Measurements from ENCODE around the gene ZNF385B.

ZNF385B gene

GRCh38 chr2:179553382-179553781, 308.0 kb downstream of the ZNF385B start:
- Histone ChIP-seq H3K4me1 (ENCODE audit: control insufficient read depth, insufficient read depth, low read length, unreplicated experiment) (no peaks in the 10 kb centered on the region), H3K27ac (ENCODE audit: low read depth, low read length) (no peak overlapping the region), H3K79me2 (ENCODE audit: control insufficient read depth, insufficient read depth, low read length, unreplicated experiment) (no peaks in the 10 kb centered on the region), H2AFZ (ENCODE audit: low read length, unreplicated experiment) (no peak overlapping the region), H3K27me3 (ENCODE audit: insufficient read depth, low read length) (no peaks in the 10 kb centered on the region), H3K36me3 (ENCODE audit: insufficient read depth, low read length) (no peaks in the 10 kb centered on the region), H3K4me3 (ENCODE audit: low read depth, low read length) (no peak overlapping the region)

GRCh38 chr2:179551539-179552045, 309.8 kb downstream of the ZNF385B start:
- H3K27me3 ChIP-seq (ENCODE audit: insufficient read depth, low read length) = no peaks in the 10 kb centered on the region
- H3K4me1 ChIP-seq (ENCODE audit: control insufficient read depth, insufficient read depth, low read length, unreplicated experiment) = no peaks in the 10 kb centered on the region
- H3K36me3 ChIP-seq (ENCODE audit: insufficient read depth, low read length) = no peaks in the 10 kb centered on the region
- H3K27ac ChIP-seq (ENCODE audit: low read depth, low read length) = no peak overlapping the region
- H3K79me2 ChIP-seq (ENCODE audit: control insufficient read depth, insufficient read depth, low read length, unreplicated experiment) = no peaks in the 10 kb centered on the region
- no peak overlapping the region for H3K4me3 ChIP-seq (ENCODE audit: low read depth, low read length)
- H2AFZ ChIP-seq (ENCODE audit: low read length, unreplicated experiment) = no peak overlapping the region

DNA sequence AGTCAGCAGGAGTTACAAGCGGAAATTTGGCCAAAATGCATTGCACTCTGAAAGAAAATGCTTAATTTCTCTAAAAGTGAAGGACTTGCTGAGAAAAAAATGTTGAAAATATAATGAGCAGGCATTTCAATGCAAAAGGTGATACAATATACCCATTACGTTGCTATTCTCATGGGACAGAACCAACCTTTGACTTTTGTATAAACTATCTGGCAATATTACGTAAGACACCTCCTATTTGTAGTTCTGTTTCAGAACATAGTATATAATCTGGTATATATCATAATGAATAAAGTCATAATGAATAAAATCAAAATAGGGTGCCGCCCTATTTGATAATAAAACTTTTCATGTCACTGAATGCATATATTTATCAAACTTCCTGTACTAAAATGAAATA, 310.6 kb downstream of the ZNF385B start:
- Histone ChIP-seq H3K27me3 (ENCODE audit: insufficient read depth, low read length) (no peaks in the 10 kb centered on the region), H3K27ac (ENCODE audit: low read depth, low read length) (no peak overlapping the region), H2AFZ (ENCODE audit: low read length, unreplicated experiment) (no peak overlapping the region), H3K79me2 (ENCODE audit: control insufficient read depth, insufficient read depth, low read length, unreplicated experiment) (no peaks in the 10 kb centered on the region), H3K36me3 (ENCODE audit: insufficient read depth, low read length) (no peaks in the 10 kb centered on the region), H3K4me3 (ENCODE audit: low read depth, low read length) (no peak overlapping the region), H3K4me1 (ENCODE audit: control insufficient read depth, insufficient read depth, low read length, unreplicated experiment) (no peaks in the 10 kb centered on the region)

GRCh38 chr2:179550214-179550613, 311.2 kb downstream of the ZNF385B start:
- no peak overlapping the region for H3K27ac ChIP-seq (ENCODE audit: low read depth, low read length)

GRCh38 chr2:179546656-179547055, 314.8 kb downstream of the ZNF385B start:
- no peaks in the 10 kb centered on the region for H3K27me3 ChIP-seq (ENCODE audit: insufficient read depth, low read length)
- no peaks in the 10 kb centered on the region for H3K79me2 ChIP-seq (ENCODE audit: control insufficient read depth, insufficient read depth, low read length, unreplicated experiment)
- no peak overlapping the region for H3K4me3 ChIP-seq (ENCODE audit: low read depth, low read length)
- H3K4me1 ChIP-seq (ENCODE audit: control insufficient read depth, insufficient read depth, low read length, unreplicated experiment) = peaks cover 5% of the 10 kb centered on the region
- no peak overlapping the region for H3K27ac ChIP-seq (ENCODE audit: low read depth, low read length)
- no peak overlapping the region for H2AFZ ChIP-seq (ENCODE audit: low read length, unreplicated experiment)
- no peaks in the 10 kb centered on the region for H3K36me3 ChIP-seq (ENCODE audit: insufficient read depth, low read length)

More at GRCh38 chr2:179550214-179550613, 311.2 kb downstream of the ZNF385B start:
- H3K27me3 ChIP-seq (ENCODE audit: insufficient read depth, low read length) = no peaks in the 10 kb centered on the region
- H2AFZ ChIP-seq (ENCODE audit: low read length, unreplicated experiment) = no peak overlapping the region
- H3K36me3 ChIP-seq (ENCODE audit: insufficient read depth, low read length) = no peaks in the 10 kb centered on the region
- no peaks in the 10 kb centered on the region for H3K79me2 ChIP-seq (ENCODE audit: control insufficient read depth, insufficient read depth, low read length, unreplicated experiment)
- no peaks in the 10 kb centered on the region for H3K4me1 ChIP-seq (ENCODE audit: control insufficient read depth, insufficient read depth, low read length, unreplicated experiment)
- no peak overlapping the region for H3K4me3 ChIP-seq (ENCODE audit: low read depth, low read length)

DNA sequence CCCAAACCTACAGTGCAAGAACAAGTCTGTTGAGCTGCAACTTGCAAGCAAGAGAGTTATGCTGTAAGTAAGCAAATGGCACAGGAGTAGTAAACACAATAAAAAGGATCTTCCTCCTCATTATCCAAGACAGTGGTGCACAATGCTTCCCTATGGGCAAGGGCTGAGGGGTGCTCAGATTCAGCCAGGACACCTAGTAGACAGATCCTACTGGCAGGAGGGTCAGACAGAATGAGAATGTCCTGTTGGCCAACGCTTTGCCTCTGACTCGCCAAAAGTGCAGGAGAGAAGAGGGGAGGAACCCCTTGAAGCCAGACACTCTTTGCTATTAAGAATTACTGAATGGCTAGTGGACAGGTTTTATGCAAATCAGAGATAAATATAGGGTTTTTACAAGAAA, 316.4 kb downstream of the ZNF385B start:
- peaks cover 5% of the 10 kb centered on the region for H3K4me1 ChIP-seq (ENCODE audit: control insufficient read depth, insufficient read depth, low read length, unreplicated experiment)
- H3K36me3 ChIP-seq (ENCODE audit: insufficient read depth, low read length) = no peaks in the 10 kb centered on the region
- H3K4me3 ChIP-seq (ENCODE audit: low read depth, low read length) = no peak overlapping the region
- no peak overlapping the region for H3K27ac ChIP-seq (ENCODE audit: low read depth, low read length)
- no peaks in the 10 kb centered on the region for H3K79me2 ChIP-seq (ENCODE audit: control insufficient read depth, insufficient read depth, low read length, unreplicated experiment)
- H2AFZ ChIP-seq (ENCODE audit: low read length, unreplicated experiment) = no peak overlapping the region
- no peaks in the 10 kb centered on the region for H3K27me3 ChIP-seq (ENCODE audit: insufficient read depth, low read length)

- Histone ChIP-seq H2AFZ (ENCODE audit: low read length, unreplicated experiment) (no peak overlapping the region), H3K4me1 (ENCODE audit: control insufficient read depth, insufficient read depth, low read length, unreplicated experiment) (peaks cover 8% of the 10 kb centered on the region), H3K79me2 (ENCODE audit: control insufficient read depth, insufficient read depth, low read length, unreplicated experiment) (no peaks in the 10 kb centered on the region), H3K4me3 (ENCODE audit: low read depth, low read length) (no peak overlapping the region), H3K36me3 (ENCODE audit: insufficient read depth, low read length) (no peaks in the 10 kb centered on the region), H3K27ac (ENCODE audit: low read depth, low read length) (no peak overlapping the region), H3K27me3 (ENCODE audit: insufficient read depth, low read length) (no peaks in the 10 kb centered on the region)
Observed at GRCh38 chr2:179543361-179543901, 318.0 kb downstream of the ZNF385B start.

GRCh38 chr2:179541586-179541985, 319.8 kb downstream of the ZNF385B start:
- H3K36me3 ChIP-seq (ENCODE audit: insufficient read depth, low read length) = no peaks in the 10 kb centered on the region
- H3K27me3 ChIP-seq (ENCODE audit: insufficient read depth, low read length) = no peaks in the 10 kb centered on the region
- no peak overlapping the region for H2AFZ ChIP-seq (ENCODE audit: low read length, unreplicated experiment)

DNA sequence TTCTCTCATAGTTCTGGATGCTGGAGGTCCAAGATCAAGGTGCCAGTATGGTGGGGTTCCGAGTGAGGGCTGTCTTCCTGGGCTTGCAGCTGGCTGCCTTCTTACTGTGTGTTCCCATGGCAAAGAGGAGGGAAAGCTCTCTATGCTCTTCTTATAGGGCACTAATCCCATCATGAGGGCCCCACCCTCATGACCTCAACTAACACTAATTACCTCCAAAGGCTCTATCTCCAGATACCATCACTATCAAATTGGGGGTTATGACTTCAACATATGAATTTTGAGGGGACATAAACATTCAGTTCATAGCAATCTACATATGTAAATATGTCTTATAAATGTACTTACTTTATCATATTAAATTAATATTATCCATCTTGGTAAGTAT, 322.3 kb downstream of the ZNF385B start:
- Histone ChIP-seq H3K27ac (ENCODE audit: low read depth, low read length) (no peak overlapping the region), H3K79me2 (ENCODE audit: control insufficient read depth, insufficient read depth, low read length, unreplicated experiment) (no peaks in the 10 kb centered on the region), H3K36me3 (ENCODE audit: insufficient read depth, low read length) (no peaks in the 10 kb centered on the region), H2AFZ (ENCODE audit: low read length, unreplicated experiment) (no peak overlapping the region), H3K4me1 (ENCODE audit: control insufficient read depth, insufficient read depth, low read length, unreplicated experiment) (peaks cover 28% of the 10 kb centered on the region), H3K4me3 (ENCODE audit: low read depth, low read length) (no peak overlapping the region), H3K27me3 (ENCODE audit: insufficient read depth, low read length) (no peaks in the 10 kb centered on the region)

More at GRCh38 chr2:179541586-179541985, 319.8 kb downstream of the ZNF385B start:
- peaks cover 13% of the 10 kb centered on the region for H3K4me1 ChIP-seq (ENCODE audit: control insufficient read depth, insufficient read depth, low read length, unreplicated experiment)
- no peak overlapping the region for H3K4me3 ChIP-seq (ENCODE audit: low read depth, low read length)
- H3K27ac ChIP-seq (ENCODE audit: low read depth, low read length) = no peak overlapping the region
- H3K79me2 ChIP-seq (ENCODE audit: control insufficient read depth, insufficient read depth, low read length, unreplicated experiment) = no peaks in the 10 kb centered on the region

GRCh38 chr2:179538406-179539123, 322.8 kb downstream of the ZNF385B start:
- Histone ChIP-seq H3K36me3 (ENCODE audit: insufficient read depth, low read length) (no peaks in the 10 kb centered on the region), H3K4me1 (ENCODE audit: control insufficient read depth, insufficient read depth, low read length, unreplicated experiment) (peaks cover 27% of the 10 kb centered on the region), H3K27me3 (ENCODE audit: insufficient read depth, low read length) (no peaks in the 10 kb centered on the region), H2AFZ (ENCODE audit: low read length, unreplicated experiment) (no peak overlapping the region), H3K27ac (ENCODE audit: low read depth, low read length) (no peak overlapping the region), H3K79me2 (ENCODE audit: control insufficient read depth, insufficient read depth, low read length, unreplicated experiment) (no peaks in the 10 kb centered on the region), H3K4me3 (ENCODE audit: low read depth, low read length) (no peak overlapping the region)

DNA sequence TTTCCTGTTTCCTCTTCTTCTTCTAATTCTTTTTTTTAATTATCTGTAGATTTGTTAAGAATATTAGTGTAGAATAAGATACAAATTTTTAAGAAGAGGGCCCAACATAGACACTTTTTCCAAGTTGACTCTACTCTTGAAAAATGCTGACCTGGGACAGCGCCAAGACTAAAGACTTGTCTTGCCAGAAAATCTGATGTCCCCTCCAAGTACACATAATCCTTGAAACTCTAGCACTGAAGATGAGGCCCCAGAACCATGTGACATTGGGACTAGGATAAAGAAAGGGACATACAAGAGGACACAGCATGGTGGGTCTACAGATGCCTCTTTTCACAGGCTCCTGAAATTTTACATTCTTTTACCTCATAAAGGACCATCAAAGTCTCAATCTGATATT, 325.2 kb downstream of the ZNF385B start:
- peak overlapping the region; percentile 12; the same call in 1 of the 2 replicates for H3K27ac ChIP-seq (ENCODE audit: low read depth, low read length)
- peaks cover 23% of the 10 kb centered on the region for H3K4me1 ChIP-seq (ENCODE audit: control insufficient read depth, insufficient read depth, low read length, unreplicated experiment)
- no peak overlapping the region for H2AFZ ChIP-seq (ENCODE audit: low read length, unreplicated experiment)
- no peaks in the 10 kb centered on the region for H3K27me3 ChIP-seq (ENCODE audit: insufficient read depth, low read length)
- no peaks in the 10 kb centered on the region for H3K79me2 ChIP-seq (ENCODE audit: control insufficient read depth, insufficient read depth, low read length, unreplicated experiment)
- H3K36me3 ChIP-seq (ENCODE audit: insufficient read depth, low read length) = no peaks in the 10 kb centered on the region
- no peak overlapping the region for H3K4me3 ChIP-seq (ENCODE audit: low read depth, low read length)

Data from ACC112 (cell line).